K562 (cell line): Measurements from ENCODE around the gene ATG13. TPM values are rescaled to one million over a fixed set of nuclear protein-coding genes. Genes with fewer than 3 reads are reported as not detected.

Experiments used
- ATAC-seq: fragments of 200-7000 bp; cut with Tn5 transposase; 3 replicates; pipeline ENCODE4 v1.9.1; 2020; ENCODE audit warnings: moderate library complexity
- BruUV-seq: library from RNA; stranded (reverse); fragments of 400-500 nt; replicated peaks from 2 replicates; lab custom pipeline; 2021; lab: Mats Ljungman, UMichigan
- CTCF ChIA-PET: fragments of 300-600 bp; formaldehyde crosslinking; extraction: SDS; loops from one replicate; lab custom pipeline; 2021; ENCODE audit warnings: low intra/inter-chr PET ratio; lab: Yijun Ruan, JAX
- POLR2A ChIA-PET: fragments of 300-600, 350-650 bp; sonication (Branson Sonifier 250); formaldehyde crosslinking; extraction: SDS; loops from one replicate; lab custom pipeline; 2021; ENCODE audit warnings: antibody characterized with exemption, inconsistent platforms; lab: Yijun Ruan, JAX
- DNase-seq, 4 experiments: peaks; one replicate each; pipeline versions ENCODE4 v3.0.0 to v3.0.0-alpha.2; 2011 to 2018; ENCODE audit warnings: low spot score in 3 of 4, mixed read lengths in 3 of 4; ENCODE audit errors: extremely low read depth in 1 of 4
- FAIRE-seq: peaks from 2 replicates; lab custom pipeline; 2011; peaks lifted over from hg19 to GRCh38; lab: Jason Lieb, UNC
- H2AFZ ChIP-seq: 2 replicates; pipeline ENCODE4 v1.6.0; 2011; ENCODE audit warnings: low read depth, low read length, control low read depth, inconsistent platforms
- H3K27ac ChIP-seq: fragments of 200-600 bp; 3 replicates; pipeline ENCODE4 v1.8.0; 2011; ENCODE audit warnings: low read depth, mild to moderate bottlenecking, control low read depth, inconsistent platforms, low read length, moderate library complexity, mixed read lengths; ENCODE audit errors: extremely low read depth
- H3K27me3 ChIP-seq, 2 experiments: fragments of 300-600 bp in 1 of 2; 2 replicates in 1 of 2; 3 replicates in 1 of 2; pipeline versions ENCODE4 v1.6.0 to v1.8.0; 2011; ENCODE audit warnings: inconsistent platforms in 2 of 2, low read length in 2 of 2, mild to moderate bottlenecking in 1 of 2, mixed read lengths in 1 of 2, moderate library complexity in 1 of 2; ENCODE audit not compliant: control insufficient read depth in 2 of 2, insufficient read depth in 2 of 2
- H3K36me3 ChIP-seq: fragments of 300-600 bp; 3 replicates; pipeline ENCODE4 v1.8.0; 2011; ENCODE audit warnings: mild to moderate bottlenecking, low read length, inconsistent platforms; ENCODE audit not compliant: control insufficient read depth, insufficient read depth
- H3K4me1 ChIP-seq, 2 experiments: fragments of 200-600 bp in 1 of 2; replicated peaks in 1 of 2; 2 replicates in 1 of 2; 3 replicates in 1 of 2; pipeline versions ENCODE4 v1.5.1 to v1.8.0; 2011; ENCODE audit warnings: inconsistent platforms in 2 of 2, low read length in 2 of 2, mild to moderate bottlenecking in 1 of 2, mixed read lengths in 1 of 2, moderate library complexity in 1 of 2; ENCODE audit not compliant: control insufficient read depth in 2 of 2, insufficient read depth in 2 of 2
- H3K4me2 ChIP-seq: 2 replicates; pipeline ENCODE4 v1.6.1; 2011; ENCODE audit warnings: low read length, control low read depth, inconsistent platforms, mixed read lengths; ENCODE audit not compliant: insufficient read depth
- H3K4me3 ChIP-seq: fragments of 200-600 bp; sonication (generic), shearing (Covaris generic); 2 replicates; pipeline ENCODE4 v1.5.1; 2016; ENCODE audit warnings: control low read depth, inconsistent platforms
- H3K79me2 ChIP-seq: fragments of 200-600 bp; 3 replicates; pipeline ENCODE4 v1.8.0; 2011; ENCODE audit warnings: low read length, inconsistent platforms; ENCODE audit not compliant: control insufficient read depth, insufficient read depth
- H3K9ac ChIP-seq, 2 experiments: 2 replicates each; pipeline versions ENCODE4 v1.6.0 to v1.6.1; 2011; ENCODE audit warnings: low read depth in 2 of 2, low read length in 2 of 2, control low read depth in 1 of 2, inconsistent platforms in 1 of 2, mild to moderate bottlenecking in 1 of 2, mixed read lengths in 1 of 2; ENCODE audit not compliant: insufficient read depth in 1 of 2
- H3K9me1 ChIP-seq: one replicate; pipeline ENCODE4 v1.6.0; 2011; ENCODE audit warnings: inconsistent platforms, mild to moderate bottlenecking, low read length, moderate library complexity; ENCODE audit not compliant: control insufficient read depth, insufficient read depth
- H3K9me3 ChIP-seq: replicated peaks from 2 replicates; pipeline ENCODE4 v1.5.1; 2011; ENCODE audit warnings: low read depth, low read length, inconsistent platforms; ENCODE audit not compliant: control insufficient read depth, insufficient read depth
- H4K20me1 ChIP-seq: replicated peaks from 2 replicates; pipeline ENCODE4 v1.6.1; 2011; ENCODE audit warnings: low read length, inconsistent platforms, mixed read lengths; ENCODE audit not compliant: control insufficient read depth, insufficient read depth
- DDX20 ChIP-seq: fragments of 450-650 bp; IDR thresholded peaks from 2 replicates; pipeline ENCODE4 v1.6.1; 2016; ENCODE audit warnings: missing genetic modification characterization, low read depth, mild to moderate bottlenecking, missing compliant biosample characterization, moderate library complexity
- FUS ChIP-seq: fragments of 200-400 bp; formaldehyde crosslinking; optimal IDR thresholded peaks from 2 replicates; pipeline ENCODE3; 2017; ENCODE audit warnings: low read depth, low read length
- HLTF ChIP-seq: fragments of 450-650 bp; IDR thresholded peaks from 2 replicates; pipeline ENCODE4 v1.6.1; 2016
- KLF6 ChIP-seq: fragments of 250-450 bp; sonication (Bioruptor Pico); IDR thresholded peaks from 2 replicates; pipeline ENCODE4 v1.4.0; 2020; ENCODE audit warnings: mild to moderate bottlenecking, moderate library complexity, borderline replicate concordance
- MCM7 ChIP-seq, 2 experiments: fragments of 450-650 bp; IDR thresholded peaks; 2 replicates each; pipeline ENCODE4 v1.6.1; 2016 to 2018
- NELFE ChIP-seq: IDR thresholded peaks from 2 replicates; pipeline ENCODE4 v1.6.1; 2011; ENCODE audit warnings: mild to moderate bottlenecking; ENCODE audit not compliant: insufficient read depth, insufficient read length
- SETDB1 ChIP-seq: IDR thresholded peaks from one replicate; pipeline ENCODE4 v1.6.1; 2012; ENCODE audit warnings: low read length, control low read depth, inconsistent platforms
- SMARCA5 ChIP-seq: fragments of 450-650 bp; IDR thresholded peaks from 2 replicates; pipeline ENCODE4 v1.6.1; 2016
- SRSF7 ChIP-seq: fragments of 200-400 bp; formaldehyde crosslinking; optimal IDR thresholded peaks from 2 replicates; pipeline ENCODE3; 2017; ENCODE audit warnings: mild to moderate bottlenecking, low read depth, low read length
- TEAD4 ChIP-seq, 2 experiments: sonication (generic) in 1 of 2; formaldehyde crosslinking in 1 of 2; IDR thresholded peaks; 2 replicates each; pipeline versions ENCODE4 v1.6.1 to v1.8.0; 2012 to 2022; ENCODE audit warnings: borderline replicate concordance in 1 of 2, inconsistent platforms in 1 of 2, low read length in 1 of 2, mild to moderate bottlenecking in 1 of 2, missing genetic modification reagents in 1 of 2
- ZNF184 ChIP-seq: sonication (generic); formaldehyde crosslinking; IDR thresholded peaks from 2 replicates; pipeline ENCODE4 v1.5.0; 2020; ENCODE audit warnings: missing genetic modification reagents
- ZNF444 ChIP-seq: fragments of 250-450 bp; sonication (Bioruptor Pico); IDR thresholded peaks from 2 replicates; pipeline ENCODE4 v1.4.0; 2020; ENCODE audit warnings: mild to moderate bottlenecking, moderate library complexity
- ZNF584 ChIP-seq: fragments of 200-800 bp; sonication (Bioruptor generic); IDR thresholded peaks from 2 replicates; pipeline ENCODE4 v1.6.1; 2016; ENCODE audit warnings: low read depth, mild to moderate bottlenecking, missing genetic modification characterization, missing compliant biosample characterization
- WGBS: fragments of 100-300 bp; shearing (Covaris generic); methylation state at CpG from one replicate; pipeline ENCODE4 v1.1.6; 2016; ENCODE audit warnings: low coverage, mixed read lengths; ENCODE audit not compliant: insufficient coverage; ENCODE audit errors: missing lambda C conversion rate; 5-methylcytosine and 5-hydroxymethylcytosine counted together
- in situ Hi-C: fragments of 300-500 bp; cut with MboI; formaldehyde crosslinking; loops from 4 replicates; pipeline ENCODE4 v1.15.0; 2018; ENCODE audit warnings: inconsistent platforms, mixed read lengths
- intact Hi-C: fragments of 100-400 bp; cut with micrococcal nuclease; formaldehyde crosslinking; loops from 2 replicates; pipeline ENCODE4 v1.14.2; 2022
- polyA plus RNA-seq, 8 experiments: library from polyadenylated mRNA; depleted of rRNA in 4 of 8; stranded (reverse) in 5 of 8; unstranded in 3 of 8; fragments of >200 nt; fragmentation: Nextera tagmentation in 2 of 8; fragmentation: Illumina TruSeq in 1 of 8; extraction: Ambion mirVana in 2 of 8; extraction: Trizol in 1 of 8; gene quantifications; 2 replicates each; pipeline versions ENCODE4 v1.2.1 to v1.2.3, GENCODE V29; 2011 to 2014; ENCODE audit warnings: inconsistent platforms in 1 of 8, missing spikeins in 1 of 8
- total RNA-seq, 7 experiments: library from RNA; depleted of rRNA in 6 of 7; stranded (reverse); fragments of >200 nt in 6 of 7; fragmentation: Illumina TruSeq in 2 of 7; extraction: Trizol in 2 of 7; gene quantifications; 2 replicates each; pipeline versions ENCODE4 v1.2.1 to v1.2.3, GENCODE V29; 2011 to 2021; ENCODE audit warnings: low replicate concordance in 1 of 7
- TF ChIP-seq, protein P1 (sequence below): fragments of 250-450 bp; sonication (Bioruptor Pico); IDR thresholded peaks from 2 replicates; pipeline ENCODE4 v1.8.0; 2021; ENCODE audit warnings: borderline replicate concordance, mild to moderate bottlenecking, moderate library complexity; ENCODE audit not compliant: poor library complexity, severe bottlenecking
- TF ChIP-seq, protein P2 (sequence below): fragments of 250-450 bp; sonication (Bioruptor Pico); IDR thresholded peaks from 2 replicates; pipeline ENCODE4 v1.8.0; 2021; ENCODE audit warnings: moderate library complexity, mild to moderate bottlenecking, inconsistent platforms
- TF ChIP-seq, protein P3 (sequence below): fragments of 250-450 bp; sonication (Bioruptor Pico); IDR thresholded peaks from 2 replicates; pipeline ENCODE4 v1.5.0; 2020; ENCODE audit warnings: mild to moderate bottlenecking

Gene ATG13
- total and polyA plus RNA-seq, 9 of the 15 experiments (the other 6 are each of a cell fraction or from before 2014, with no cell fraction given), result 13.1 to 61.5 (median 36.5) TPM

DNA sequence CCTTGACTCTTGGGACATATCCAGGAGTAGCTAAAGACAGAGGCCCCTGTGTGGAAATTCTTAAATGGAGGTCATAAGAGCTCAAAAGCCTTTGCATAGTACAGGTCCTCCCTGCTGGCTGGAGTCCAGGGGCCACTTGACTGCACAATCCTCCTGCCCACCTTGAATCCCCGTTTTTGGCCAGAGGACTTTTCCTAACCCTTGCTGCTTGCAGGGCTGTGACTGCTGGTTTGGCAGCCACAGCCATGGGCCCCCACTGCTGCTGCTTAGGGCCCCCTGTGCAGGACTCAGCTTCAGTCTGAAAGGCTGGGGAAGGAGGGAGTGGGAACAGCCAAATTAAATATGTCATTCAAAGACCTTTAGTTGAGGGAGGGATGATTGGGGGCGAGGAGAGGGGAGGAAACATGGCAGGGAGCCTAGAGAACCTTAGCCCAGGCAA lies 49.7 kb downstream of the ATG13 start:
- DNase-seq (no peak), FAIRE-seq (no peak), ATAC-seq (no peak)
- TF ChIP-seq ZNF184 (CRISPR knock-in tag) (no peak), MCM7 (IDR thresholded peaks at IDR 0.05) (no peak), TEAD4 (IDR thresholded peaks at IDR 0.05; ENCODE audit: low read length) (no peak), TEAD4 (CRISPR knock-in tag; IDR thresholded peaks at IDR 0.05; ENCODE audit: borderline replicate concordance) (no peak), DDX20 (no peak), ZNF444 (CRISPR knock-in tag) (no peak), SRSF7 (no peak), FUS (no peak), HLTF (no peak), SMARCA5 (no peak), ZNF584 (no peak), KLF6 (CRISPR knock-in tag) (no peak), SETDB1 (no peak), NELFE (no peak)
- TF ChIP-seq, protein P1, sequence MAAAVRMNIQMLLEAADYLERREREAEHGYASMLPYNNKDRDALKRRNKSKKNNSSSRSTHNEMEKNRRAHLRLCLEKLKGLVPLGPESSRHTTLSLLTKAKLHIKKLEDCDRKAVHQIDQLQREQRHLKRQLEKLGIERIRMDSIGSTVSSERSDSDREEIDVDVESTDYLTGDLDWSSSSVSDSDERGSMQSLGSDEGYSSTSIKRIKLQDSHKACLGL (CRISPR knock-in tag), result no peak
- TF ChIP-seq, protein P2, sequence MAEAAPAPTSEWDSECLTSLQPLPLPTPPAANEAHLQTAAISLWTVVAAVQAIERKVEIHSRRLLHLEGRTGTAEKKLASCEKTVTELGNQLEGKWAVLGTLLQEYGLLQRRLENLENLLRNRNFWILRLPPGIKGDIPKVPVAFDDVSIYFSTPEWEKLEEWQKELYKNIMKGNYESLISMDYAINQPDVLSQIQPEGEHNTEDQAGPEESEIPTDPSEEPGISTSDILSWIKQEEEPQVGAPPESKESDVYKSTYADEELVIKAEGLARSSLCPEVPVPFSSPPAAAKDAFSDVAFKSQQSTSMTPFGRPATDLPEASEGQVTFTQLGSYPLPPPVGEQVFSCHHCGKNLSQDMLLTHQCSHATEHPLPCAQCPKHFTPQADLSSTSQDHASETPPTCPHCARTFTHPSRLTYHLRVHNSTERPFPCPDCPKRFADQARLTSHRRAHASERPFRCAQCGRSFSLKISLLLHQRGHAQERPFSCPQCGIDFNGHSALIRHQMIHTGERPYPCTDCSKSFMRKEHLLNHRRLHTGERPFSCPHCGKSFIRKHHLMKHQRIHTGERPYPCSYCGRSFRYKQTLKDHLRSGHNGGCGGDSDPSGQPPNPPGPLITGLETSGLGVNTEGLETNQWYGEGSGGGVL (CRISPR knock-in tag), result no peak
- TF ChIP-seq, protein P3, sequence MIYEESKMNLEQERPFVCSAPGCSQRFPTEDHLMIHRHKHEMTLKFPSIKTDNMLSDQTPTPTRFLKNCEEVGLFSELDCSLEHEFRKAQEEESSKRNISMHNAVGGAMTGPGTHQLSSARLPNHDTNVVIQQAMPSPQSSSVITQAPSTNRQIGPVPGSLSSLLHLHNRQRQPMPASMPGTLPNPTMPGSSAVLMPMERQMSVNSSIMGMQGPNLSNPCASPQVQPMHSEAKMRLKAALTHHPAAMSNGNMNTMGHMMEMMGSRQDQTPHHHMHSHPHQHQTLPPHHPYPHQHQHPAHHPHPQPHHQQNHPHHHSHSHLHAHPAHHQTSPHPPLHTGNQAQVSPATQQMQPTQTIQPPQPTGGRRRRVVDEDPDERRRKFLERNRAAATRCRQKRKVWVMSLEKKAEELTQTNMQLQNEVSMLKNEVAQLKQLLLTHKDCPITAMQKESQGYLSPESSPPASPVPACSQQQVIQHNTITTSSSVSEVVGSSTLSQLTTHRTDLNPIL (CRISPR knock-in tag), result no peak
- Histone ChIP-seq H3K27me3 (no peaks in the 10 kb centered on the region), H3K9ac (no peak overlapping the region), H4K20me1 (no peaks in the 10 kb centered on the region), H3K36me3 (peaks cover 77% of the 10 kb centered on the region), H3K27ac (no peak overlapping the region), H3K9me1 (peaks cover 4% of the 10 kb centered on the region), H3K4me2 (no peak overlapping the region), H3K9me3 (no peaks in the 10 kb centered on the region), H3K79me2 (no peaks in the 10 kb centered on the region), H2AFZ (no peak overlapping the region), H3K4me1 (peaks cover 6 to 17% of the 10 kb centered on the region in 2 experiments; a peak in 3 of 5 replicates), H3K4me3 (no peak overlapping the region)
- intact Hi-C loops, result no loop called here
- in situ Hi-C loops, result no loop called here
- ChIA-PET CTCF (no interaction called here), POLR2A (interaction anchor here (1.4 to 2.0 kb wide), 2 partner anchors 8 to 9 kb away, joined by 3 to 5 read pairs; no protein-coding TSS in a partner anchor)
- WGBS, result 69% methylated on average over 2 of the region's 2 CpGs
- BruUV-seq, result no TSS peak
